Measurements from ENCODE around the gene CACNG4.
A peak's percentile ranks its signal among the peaks of the same experiment; 100 is the strongest.

Gene CACNG4

DNA sequence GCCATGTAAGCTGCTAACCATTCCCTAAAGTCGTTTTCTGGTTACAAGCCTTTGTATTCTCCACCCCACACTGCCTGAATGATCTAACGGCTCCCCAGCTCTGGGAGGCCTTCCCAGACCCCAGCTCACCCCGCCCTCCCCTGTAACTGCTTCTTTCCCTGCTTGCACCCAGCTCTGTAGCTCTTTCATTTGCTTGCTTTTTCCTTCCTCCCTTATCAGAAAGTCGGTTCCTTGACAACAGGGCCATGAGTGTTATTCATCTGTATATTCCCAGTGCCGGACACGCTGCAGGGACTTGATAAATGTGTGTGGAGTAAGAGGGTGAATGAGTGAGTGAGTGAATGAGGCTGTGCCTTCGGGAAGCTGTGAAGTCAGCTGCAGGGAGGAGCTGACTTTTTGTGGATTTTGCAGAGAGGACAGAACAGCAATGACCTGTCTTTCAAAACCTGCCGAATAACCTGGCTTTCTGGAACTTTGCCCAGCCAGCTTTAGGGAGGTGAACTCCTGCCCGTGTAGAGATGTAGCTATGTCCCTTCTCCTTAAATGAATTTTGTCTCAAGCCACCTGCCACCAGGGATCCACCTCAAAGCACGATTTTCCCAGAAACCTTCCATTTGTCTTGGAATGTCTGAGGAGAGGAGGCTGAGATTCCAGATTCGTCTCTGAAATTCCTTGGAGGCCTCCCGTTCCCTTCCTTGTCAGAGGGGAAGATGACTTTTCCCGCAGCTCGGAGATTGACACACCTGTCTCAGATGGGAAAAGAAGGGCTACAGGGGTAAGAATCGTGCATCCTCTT, 20.0 kb upstream of the CACNG4 start:
- no peak for DNase-seq

DNA sequence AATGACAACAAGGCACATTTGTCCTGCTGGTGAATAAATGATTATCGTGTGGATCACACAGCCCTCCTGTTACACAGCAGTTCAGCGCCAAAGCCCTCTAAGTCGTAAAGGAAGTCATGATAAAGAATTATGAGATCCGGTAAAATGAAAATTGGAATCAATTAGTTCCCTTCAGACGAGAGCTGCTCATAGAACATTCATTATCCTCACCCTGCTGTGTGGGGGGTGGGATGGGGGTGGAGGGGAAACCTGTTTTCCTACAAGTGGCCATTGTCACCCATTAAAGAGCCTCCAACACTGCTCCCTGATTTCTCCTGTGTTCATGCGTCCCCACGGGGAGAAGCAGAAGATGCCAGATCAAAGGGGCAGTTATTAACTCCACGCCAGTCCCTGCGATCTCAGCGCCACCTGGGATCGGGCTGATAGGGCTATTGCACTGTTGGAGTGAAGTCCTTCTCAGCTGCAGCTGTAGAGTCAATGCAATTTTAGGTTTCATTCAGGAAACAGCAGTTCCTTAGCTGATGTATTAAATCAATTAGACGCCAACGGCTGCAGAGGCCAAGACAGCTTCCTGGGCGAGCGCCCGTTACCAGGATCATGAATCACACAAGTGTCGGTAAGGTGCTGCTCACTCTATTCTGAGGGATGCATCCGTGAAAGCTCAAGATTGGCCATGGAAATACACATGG, 19.2 kb upstream of the CACNG4 start:
- no peak for DNase-seq

DNA sequence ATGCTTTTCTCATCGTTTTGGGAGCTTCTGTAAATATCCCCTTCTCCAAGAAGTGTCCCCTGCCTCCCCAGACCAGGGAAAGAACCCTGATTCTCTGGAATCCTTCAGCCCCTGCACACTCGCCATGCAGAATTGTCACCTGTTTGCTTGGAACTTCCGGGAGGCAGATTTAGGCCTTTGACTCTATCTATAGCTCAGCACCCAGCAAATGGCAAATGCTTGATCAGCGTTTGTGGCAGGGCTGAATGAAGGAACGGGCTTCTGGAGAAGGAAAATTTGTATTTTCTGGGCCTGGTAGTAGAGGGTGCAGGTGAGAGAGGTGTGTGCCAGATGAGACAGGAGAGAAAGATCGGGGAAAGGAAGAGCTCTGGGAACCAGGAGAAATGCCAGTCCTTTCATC, 18.3 kb upstream of the CACNG4 start:
- DNase-seq = no peak

DNA sequence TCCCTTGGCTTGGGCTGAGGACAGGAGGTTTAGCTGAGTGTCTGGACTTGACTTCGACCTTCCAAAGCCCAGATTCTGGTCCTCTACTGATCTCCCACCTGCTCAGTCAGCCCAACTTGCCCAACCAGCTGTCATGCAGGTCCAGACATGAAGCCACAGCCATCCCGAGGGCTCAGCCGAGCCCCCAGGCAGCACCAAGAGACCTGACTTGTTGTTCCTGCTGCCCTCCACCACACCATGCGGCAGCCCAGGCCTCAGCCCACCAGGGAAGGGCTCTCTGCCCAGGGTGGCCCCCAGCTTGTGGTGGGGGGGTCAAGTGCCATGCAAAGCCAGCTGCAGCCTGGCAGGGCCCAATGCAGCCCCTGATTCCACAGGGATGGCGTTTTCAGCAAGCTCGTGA, 17.2 kb upstream of the CACNG4 start:
- no peak for DNase-seq

DNA sequence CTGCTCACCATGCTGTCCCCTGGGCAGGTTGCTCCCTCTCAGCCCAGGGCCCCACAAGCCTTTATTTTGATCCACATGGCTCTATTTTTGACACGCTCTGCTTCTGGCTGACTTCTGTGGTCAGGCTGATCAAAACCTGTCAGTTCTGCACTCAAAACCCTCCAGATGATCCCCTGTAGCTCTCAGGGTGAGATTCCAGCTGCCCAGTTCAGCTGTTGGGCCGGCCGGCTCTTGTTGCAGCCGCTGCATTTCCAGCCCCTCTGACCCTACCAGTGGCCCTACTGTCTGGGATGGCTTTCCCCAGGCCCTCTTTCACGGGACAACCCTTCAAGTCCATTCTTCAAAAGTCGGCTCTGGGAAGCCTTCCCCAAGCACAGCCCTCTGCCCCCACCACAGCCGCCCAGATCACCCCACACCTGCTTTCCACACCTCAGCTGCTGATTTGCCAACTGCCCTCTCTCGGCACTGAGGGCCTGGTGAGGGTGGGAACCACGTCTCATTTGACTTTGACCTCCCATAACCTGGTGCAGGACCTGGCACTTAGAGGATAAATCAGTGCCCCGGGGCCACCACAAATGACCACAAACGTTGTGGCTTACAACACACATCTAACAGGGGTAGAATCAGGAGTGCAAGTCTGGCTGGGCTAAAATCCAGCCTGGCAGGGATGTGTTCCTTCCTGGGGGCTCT, 16.3 kb upstream of the CACNG4 start:
- DNase-seq = no peak

DNA sequence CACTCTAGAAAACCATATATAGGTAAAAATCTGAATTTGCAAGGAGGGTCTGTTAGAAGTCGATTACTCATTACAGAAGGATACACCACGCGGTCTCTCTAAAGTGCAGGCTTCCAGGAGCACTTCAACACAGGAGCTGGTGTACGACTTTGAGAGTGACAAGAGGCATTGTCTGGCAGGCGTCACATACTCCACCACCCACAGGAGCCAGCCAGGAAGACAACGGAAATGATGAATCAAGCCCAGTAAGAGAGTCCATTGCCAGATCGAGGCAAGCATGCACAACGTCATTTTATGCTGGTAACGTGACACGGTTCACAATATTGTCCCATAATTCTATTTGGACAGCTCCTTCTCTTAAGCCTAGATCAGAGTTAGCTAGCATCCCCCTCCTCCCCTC, 15.0 kb upstream of the CACNG4 start:
- DNase-seq = no peak

DNA sequence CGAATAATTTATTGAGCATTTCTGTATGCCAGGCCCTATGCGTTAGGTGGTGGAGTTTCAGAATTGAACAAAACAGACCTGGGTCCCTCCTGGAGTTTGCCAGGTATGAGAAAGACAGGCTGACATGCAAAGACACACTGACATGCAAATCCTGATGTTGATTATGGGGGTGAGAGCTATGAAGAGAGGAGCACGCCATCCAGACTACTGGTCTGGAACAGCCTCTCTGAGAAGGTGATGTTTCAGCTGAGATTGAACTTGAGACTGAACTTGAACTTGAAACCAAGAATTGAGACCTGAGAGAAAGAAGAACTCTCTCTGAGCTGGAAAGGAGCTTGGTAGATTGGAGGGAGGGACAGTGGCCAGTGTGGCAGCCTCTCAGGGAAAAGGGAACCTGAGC, 14.2 kb upstream of the CACNG4 start:
- DNase-seq = no peak

DNA sequence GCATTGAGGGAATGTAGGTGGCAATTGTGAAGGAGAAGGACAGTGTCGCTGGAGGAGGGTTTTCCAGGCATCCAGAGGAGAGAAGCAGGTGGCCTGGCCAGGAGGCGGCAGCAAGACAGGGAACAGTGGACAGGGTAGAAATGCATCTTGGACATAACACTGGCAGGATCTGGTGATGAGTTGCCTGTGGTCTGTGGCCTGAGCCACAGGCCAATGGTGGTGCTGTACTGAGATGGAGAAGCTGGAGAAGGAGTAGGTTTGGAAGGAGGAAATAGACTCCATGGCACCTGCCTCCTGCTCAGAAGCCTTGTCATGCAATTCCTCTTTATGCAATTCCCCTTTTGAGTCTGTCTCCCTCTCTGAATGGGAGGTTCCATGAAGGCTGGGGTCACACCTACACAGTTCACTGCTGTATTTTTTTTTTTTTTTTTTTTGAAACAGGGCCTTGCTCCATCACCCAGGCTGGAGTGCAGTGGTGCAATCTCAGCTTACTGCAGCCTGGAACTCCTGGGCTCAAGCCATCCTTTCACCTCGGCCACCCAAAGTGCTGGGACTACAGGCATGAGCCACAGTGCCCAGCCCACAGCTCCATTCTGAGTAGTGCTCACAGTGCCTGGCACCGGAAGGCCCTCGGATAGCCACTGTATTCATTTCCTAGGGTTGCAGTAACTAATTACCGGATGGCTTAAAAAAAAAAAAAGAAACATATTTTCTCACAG, 13.5 kb upstream of the CACNG4 start:
- DNase-seq = no peak

DNA sequence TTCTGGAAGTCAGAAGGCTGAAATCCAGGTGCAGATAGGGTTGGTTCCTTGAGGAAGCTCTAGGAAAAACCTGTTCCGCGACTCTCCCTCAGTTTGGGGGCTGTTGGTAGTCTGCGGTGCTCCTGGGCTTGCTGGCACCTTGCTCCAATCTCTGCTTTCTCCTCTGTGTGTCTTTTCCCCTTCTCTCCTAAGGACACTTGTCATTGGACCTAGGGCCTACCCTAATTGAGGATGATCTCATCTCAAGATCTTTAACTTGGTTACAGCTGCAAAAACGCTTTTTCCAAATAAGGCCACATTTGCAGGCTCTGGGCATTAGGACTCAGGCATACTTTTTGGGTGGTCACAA, 12.9 kb upstream of the CACNG4 start:
- peak; percentile 54 for DNase-seq

DNA sequence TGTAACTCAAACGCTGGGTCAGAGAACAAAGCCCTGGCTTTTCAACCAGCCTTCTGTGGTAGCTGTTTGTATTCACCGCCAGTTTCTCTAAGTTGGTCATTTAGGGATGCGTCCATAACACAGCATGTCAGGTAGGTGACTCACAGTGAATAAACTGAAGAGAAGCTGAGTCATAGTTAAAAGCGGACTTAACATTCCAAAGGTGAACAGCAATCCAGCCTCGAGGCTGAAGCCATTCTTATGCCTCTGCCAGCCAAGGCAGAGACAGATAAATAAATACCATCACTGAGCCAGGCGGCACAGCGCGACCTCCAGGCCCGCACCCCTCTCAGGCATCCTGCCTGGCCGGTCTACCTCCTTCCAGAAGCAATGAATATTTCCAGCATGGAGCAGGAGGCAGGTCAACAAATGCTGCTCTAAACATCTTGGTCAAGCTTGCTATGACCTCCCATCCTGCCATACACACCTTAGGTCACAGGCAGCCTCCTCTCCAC, 12.4 kb upstream of the CACNG4 start:
- DNase-seq = peak; percentile 89

DNA sequence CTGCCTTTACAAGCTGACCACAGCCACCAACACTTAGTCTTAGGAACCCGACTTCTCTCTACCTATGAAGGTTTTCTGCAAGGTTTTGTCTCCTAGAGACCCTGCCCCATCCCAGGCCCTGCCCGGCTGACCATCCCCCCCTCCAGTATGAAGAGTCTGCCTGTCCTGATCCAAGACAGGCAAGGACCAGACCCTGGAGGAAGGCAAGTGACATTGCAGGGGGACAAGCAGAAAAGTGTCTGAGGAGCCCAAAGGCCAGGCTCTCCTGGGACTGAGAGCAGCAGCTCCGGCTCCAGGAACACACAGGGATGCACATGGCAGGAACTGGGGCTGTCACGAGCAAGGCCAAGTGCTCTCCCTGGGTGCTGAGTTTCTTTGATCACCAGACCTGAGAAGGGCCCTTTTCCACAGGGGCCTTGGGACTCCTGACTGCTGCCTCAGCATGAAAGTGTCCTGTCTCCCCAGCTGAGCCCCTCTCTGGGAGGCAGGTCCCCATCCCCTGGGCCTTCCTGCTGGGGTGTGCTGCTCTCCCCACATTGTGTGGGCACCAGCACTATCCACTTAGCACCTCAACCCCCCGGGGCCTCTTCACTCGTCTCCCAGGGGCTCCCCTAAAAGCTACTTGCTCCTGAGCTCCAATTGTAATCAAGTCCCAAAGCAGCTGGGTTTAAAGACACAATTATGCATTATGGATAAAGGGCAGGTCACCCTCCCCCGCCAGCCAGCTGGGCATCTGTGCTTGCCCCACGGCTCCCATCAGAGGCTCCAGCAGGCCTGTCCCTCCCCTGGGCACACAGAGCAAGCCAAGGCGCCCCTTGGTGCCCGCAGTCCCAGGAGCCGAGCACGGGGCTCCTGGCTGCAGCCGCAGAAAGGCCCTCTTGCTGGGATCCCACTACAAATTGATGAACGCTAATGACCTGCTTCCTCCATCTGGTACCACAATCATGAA, 11.6 kb upstream of the CACNG4 start:
- no peak for DNase-seq

DNA sequence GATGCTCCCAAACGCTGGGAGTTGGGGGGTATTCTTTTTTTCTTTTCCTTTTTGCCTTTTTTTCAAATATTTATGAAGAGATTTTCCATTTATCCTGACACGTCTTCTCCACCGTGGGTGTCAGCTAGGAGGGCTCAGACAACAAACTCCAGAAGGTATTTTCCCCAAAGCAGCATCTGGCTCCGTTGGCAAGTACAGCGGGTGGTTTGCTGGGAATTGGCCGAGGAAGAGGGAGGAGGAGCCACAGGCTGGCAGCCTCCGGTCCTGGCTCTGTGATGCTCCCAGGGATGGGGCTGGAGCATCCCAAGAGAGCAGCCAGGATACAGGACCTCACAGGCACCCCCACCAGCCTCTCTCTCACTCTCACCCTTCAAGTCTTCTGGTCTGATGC, 10.9 kb upstream of the CACNG4 start:
- no peak for DNase-seq

DNA sequence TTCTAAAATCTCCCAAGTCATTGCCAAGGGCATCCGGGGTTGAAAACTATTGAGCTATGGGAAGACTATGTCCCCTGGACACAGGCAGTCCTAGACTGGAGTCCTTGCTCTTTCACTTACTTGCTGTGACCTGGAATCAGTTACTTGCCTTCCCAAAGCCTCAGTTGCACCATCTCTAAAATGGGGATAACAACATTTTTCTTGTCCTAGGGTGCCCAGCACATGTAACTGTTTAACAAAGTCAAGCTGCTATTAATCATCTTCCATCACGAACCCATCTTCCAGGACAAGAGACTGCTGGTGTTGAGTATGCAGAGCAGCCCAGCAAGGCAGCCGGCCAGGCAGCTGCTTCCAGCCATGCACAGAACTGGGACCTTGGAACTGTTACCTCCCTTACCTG, 9.9 kb upstream of the CACNG4 start:
- DNase-seq = no peak

DNA sequence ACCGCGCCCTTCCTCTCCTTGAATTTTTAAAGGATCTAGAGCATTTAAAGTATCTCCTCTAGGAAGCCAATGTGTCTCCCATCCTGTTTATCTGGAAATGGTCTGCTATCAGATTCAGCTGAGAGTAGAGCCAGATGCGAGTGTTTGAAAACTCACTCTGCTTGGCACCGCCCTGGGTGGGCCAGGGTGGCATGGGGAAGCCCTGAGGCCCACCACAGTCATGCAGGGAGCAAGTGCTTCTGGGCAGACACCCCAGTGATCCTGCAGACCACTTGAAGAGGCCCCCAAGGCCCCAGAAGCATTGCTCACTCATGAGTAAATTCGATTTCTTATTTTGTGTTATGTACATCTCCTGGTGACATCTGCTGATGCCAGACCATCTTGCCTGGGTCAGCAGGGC, 8.7 kb upstream of the CACNG4 start:
- no peak for DNase-seq

DNA sequence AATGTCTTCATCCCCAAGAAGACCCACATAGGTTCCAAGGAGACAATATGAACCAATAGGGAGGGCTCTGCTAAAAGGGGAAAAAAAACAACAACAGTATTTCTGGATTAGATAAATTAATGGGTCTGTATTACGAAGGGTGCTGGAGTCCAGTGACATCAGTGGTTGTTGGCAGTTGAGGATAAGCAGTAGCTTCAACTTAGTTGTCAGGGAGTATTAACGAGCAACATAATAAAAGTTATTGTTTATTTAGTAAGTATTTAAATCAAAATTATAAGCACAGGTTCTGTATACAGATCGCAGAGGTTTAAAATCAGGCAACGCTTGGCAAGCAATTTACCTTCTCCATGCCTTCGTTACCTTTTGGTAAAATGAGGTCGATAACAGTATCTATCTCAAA, 7.6 kb upstream of the CACNG4 start:
- no peak for DNase-seq

DNA sequence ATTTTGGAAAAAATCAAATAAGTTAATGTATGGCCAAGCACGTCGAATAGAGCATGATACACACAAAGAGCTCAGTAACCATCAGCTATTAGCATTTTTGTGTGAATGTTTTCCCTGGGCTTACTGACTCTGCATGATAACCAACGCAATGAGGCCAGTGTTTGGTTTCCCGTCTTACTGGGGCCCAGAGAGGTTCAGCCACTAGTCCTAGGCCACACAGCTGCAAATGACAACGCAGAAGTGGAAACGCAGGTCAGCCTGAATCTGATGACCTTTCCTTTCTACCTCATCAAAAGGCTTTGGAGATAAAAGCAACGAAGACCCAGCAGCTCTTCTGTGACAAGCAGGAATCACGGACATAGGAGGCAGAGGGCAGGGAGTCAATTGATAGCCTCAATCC, 7.2 kb upstream of the CACNG4 start:
- DNase-seq = no peak

DNA sequence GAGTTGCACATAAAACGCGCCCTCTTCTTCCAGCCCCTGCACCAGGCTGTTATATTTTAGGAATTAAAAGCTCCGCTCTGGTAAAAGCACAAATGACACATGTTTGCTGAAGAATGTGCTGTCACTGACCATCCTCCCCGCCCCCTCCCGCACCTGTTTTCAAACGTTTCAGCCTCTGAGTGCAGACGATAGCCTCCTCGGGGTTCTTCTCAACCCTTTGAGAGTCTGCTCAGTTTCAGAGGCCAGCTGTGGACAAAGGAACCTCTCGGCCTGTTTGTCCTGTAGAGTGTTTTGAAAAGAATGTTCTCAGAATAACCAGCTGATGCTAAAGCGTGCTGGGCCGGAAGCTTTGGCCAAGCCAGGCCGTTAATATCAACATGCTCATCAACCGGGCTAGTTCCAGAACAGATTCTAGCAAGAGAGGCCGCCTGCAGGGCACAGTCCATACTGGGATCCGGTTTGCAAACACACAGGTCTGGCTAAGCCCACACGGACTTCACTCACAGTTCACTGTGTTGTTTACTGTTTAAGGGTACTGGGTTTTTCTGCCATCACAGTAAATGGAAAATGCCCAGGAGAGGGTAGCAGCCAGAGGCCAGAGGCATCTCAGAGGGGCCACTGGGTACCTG, 6.4 kb upstream of the CACNG4 start:
- no peak for DNase-seq

DNA sequence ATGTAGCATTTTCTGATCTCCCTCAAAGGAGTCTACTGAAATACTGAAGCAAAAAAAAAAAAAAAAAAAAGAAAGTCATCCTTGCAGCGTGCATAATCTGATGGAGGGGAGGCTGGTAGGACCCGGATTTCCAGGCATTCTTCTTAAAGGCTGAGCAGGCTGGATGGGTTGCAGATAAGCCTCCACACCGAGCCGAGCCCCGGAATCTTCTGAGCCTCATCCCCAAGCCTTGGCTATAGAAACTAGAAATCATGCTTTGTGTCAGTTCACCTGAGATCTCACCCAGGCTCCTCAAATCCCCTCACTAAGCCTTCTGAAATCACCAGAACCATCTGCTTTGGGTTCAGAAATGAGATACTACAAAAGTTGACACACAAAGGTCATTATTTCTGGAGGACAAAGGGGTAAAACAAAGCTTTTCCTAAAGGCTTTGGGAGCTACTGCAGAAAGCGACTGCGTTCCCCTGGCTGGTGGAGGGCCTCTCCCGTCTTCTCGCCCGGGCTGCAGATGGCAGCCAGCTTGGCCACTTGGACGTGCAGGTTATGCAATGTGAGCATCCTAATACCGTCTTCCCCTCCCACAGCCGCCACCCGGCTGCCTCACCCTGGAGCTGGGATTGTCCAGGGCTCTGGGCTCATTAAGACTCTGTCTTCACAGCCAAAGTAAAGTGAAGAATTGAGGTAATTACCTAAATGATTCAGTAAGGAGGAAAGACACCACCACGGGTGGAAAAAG, 4.7 kb upstream of the CACNG4 start:
- DNase-seq = no peak

DNA sequence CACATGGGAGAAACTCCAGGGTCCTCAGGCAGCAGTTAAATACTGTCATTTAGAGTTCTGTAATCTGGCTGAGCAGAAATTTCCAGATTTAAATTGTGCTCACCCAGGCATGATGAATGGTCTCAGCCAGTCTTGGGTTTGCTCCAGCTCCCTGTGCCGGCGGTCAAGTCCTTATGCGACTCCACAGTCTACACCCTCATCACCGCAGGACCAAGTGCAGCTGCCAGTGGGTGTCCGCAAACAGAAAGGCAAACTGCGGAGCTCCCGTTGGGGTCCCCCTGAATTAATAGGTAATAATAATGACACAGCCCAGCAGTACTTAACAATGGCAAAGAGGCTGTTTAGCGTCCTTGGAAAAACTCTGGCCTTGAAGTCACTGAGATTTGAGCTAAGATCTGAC, 3.9 kb upstream of the CACNG4 start:
- DNase-seq = no peak

DNA sequence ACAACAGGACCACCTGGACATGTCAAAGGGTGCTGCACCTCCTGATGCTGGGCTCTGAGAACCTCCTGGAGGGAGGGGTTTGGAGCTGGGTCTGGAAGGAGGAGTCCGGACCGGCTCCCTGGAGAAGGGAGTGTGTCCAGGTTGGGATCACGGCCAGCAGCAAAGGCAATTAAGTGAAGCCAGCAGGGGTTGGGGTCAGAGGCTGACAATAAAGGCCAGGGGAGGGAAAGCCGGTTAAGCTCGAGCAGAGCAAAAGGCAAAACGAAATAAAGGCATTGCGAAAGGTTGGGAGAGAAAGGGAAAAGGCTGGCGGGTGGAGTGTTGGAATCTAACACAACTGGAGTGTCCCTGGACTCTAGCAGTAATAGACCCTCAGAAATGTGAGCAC, 992 bp upstream of the CACNG4 start:
- peak; percentile 15 for DNase-seq

Measured in DMS53 (cell line).